Loucy (cell line): ENCODE data around the gene WDR54.

Experiments used
- H2AFZ ChIP-seq: fragments of 200-600 bp; sonication (generic); 2 replicates; pipeline ENCODE4 v1.6.0; 2016; ENCODE audit warnings: antibody characterized with exemption, mild to moderate bottlenecking, low read length, moderate library complexity
- H3F3A ChIP-seq: fragments of 200-600 bp; 2 replicates; pipeline ENCODE4 v1.6.0; 2016; ENCODE audit warnings: antibody characterized with exemption, low read depth, mild to moderate bottlenecking
- H3K27me3 ChIP-seq: fragments of 200-600 bp; sonication (generic); 2 replicates; pipeline ENCODE4 v1.6.1; 2014; ENCODE audit warnings: low read length, mild to moderate bottlenecking; ENCODE audit not compliant: insufficient read depth, poor library complexity, severe bottlenecking
- H3K36me3 ChIP-seq: fragments of 200-600 bp; sonication (generic); 2 replicates; pipeline ENCODE4 v1.6.1; 2016; ENCODE audit warnings: low read length; ENCODE audit not compliant: insufficient read depth
- H3K4me1 ChIP-seq: fragments of 200-600 bp; sonication (generic); 2 replicates; pipeline ENCODE4 v1.5.1; 2014; ENCODE audit warnings: low read length, mild to moderate bottlenecking; ENCODE audit not compliant: insufficient read depth, poor library complexity, severe bottlenecking
- H3K4me2 ChIP-seq: fragments of 200-600 bp; sonication (generic); 2 replicates; pipeline ENCODE4 v1.6.0; 2014; ENCODE audit warnings: antibody characterized with exemption, low read length, low read depth, mild to moderate bottlenecking; ENCODE audit not compliant: poor library complexity, severe bottlenecking
- H3K4me3 ChIP-seq: fragments of 200-600 bp; sonication (generic); 2 replicates; pipeline ENCODE4 v1.5.1; 2014; ENCODE audit warnings: low read length, mild to moderate bottlenecking, mixed read lengths; ENCODE audit not compliant: poor library complexity, severe bottlenecking
- H3K79me2 ChIP-seq: fragments of 200-600 bp; sonication (generic); 2 replicates; pipeline ENCODE4 v1.6.1; 2014; ENCODE audit warnings: low read length; ENCODE audit not compliant: insufficient read depth
- H3K9ac ChIP-seq: fragments of 200-600 bp; sonication (generic); 2 replicates; pipeline ENCODE4 v1.6.0; 2014; ENCODE audit warnings: mild to moderate bottlenecking, low read depth, low read length, moderate library complexity; ENCODE audit not compliant: poor library complexity, severe bottlenecking
- H3K9me2 ChIP-seq: fragments of 200-600 bp; sonication (generic); replicated peaks from 2 replicates; pipeline ENCODE4 v1.6.1; 2016; ENCODE audit warnings: low read depth, low read length, mixed read lengths
- H3K9me3 ChIP-seq: fragments of 200-600 bp; sonication (generic); 2 replicates; pipeline ENCODE4 v1.6.1; 2014; ENCODE audit warnings: mild to moderate bottlenecking, antibody characterized with exemption, low read length, low read depth; ENCODE audit not compliant: insufficient read depth
- H4K20me1 ChIP-seq: fragments of 200-600 bp; sonication (generic); 2 replicates; pipeline ENCODE4 v1.6.0; 2014; ENCODE audit warnings: antibody characterized with exemption, low read length, mild to moderate bottlenecking; ENCODE audit not compliant: insufficient read depth, poor library complexity, severe bottlenecking
- EZH2phosphoT487 ChIP-seq: fragments of 200-600 bp; IDR thresholded peaks from 2 replicates; pipeline ENCODE4 v1.6.1; 2018; ENCODE audit warnings: antibody characterized with exemption, mild to moderate bottlenecking, moderate library complexity, borderline replicate concordance
- TF ChIP-seq, protein P1 (sequence below): fragments of 200-600 bp; sonication (generic); conservative IDR thresholded peaks from 2 replicates; pipeline ENCODE4 v1.5.1; 2014; ENCODE audit warnings: mild to moderate bottlenecking, antibody characterized with exemption, low read length

WDR54 gene

DNA sequence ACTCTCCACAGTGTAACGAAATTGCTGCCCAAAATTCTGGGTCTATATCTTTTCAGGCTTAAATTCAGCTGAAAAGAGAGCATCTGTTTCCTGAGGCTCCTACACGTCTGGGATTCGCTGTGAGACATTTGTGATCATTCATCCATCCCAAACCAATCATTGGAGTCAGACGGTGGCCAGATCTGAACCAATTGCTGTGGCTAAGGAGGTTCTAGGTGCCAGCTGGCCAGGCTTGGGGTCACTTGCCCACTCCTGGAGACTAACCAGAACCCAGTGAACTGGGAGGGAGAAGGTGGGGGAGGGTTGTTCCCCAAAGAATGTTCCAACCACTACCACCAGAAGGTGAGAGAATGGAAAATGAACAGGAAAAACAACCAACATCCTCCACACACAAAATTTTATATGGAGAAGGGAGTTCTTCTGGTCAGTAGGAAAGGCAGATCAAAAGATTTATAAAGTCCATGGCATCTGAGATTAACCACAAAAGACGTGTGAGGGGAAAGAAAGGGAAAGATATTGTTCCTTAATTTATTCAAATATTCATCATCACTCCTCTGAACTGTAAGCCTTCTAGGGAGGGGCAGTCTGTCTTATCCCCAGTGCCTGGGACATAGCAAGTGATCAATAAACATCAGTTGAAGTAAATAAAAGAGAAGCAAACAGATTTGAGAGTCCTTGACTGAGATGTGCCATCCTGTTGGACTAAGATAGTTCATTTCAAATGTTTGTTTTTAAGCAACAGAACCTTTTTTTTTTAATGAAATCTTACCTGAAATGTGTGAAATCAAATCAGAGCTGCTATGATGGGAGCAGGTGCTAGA is 23.2 kb downstream of the WDR54 start:
- no peak overlapping the region for H3K4me3 ChIP-seq
- no peaks in the 10 kb centered on the region for H3K9me3 ChIP-seq
- no peaks in the 10 kb centered on the region for H3K9me2 ChIP-seq
- H3K79me2 ChIP-seq, result peaks cover 4% of the 10 kb centered on the region; the same call in 1 of the 2 replicates
- no peak overlapping the region for H3K9ac ChIP-seq
- no peaks in the 10 kb centered on the region for H3K27me3 ChIP-seq
- H3K4me2 ChIP-seq, result no peak overlapping the region
- H2AFZ ChIP-seq, result no peak overlapping the region
- H3K36me3 ChIP-seq, result no peaks in the 10 kb centered on the region
- no peaks in the 10 kb centered on the region for H4K20me1 ChIP-seq
- no peak for TF ChIP-seq EZH2phosphoT487
- TF ChIP-seq, protein P1, sequence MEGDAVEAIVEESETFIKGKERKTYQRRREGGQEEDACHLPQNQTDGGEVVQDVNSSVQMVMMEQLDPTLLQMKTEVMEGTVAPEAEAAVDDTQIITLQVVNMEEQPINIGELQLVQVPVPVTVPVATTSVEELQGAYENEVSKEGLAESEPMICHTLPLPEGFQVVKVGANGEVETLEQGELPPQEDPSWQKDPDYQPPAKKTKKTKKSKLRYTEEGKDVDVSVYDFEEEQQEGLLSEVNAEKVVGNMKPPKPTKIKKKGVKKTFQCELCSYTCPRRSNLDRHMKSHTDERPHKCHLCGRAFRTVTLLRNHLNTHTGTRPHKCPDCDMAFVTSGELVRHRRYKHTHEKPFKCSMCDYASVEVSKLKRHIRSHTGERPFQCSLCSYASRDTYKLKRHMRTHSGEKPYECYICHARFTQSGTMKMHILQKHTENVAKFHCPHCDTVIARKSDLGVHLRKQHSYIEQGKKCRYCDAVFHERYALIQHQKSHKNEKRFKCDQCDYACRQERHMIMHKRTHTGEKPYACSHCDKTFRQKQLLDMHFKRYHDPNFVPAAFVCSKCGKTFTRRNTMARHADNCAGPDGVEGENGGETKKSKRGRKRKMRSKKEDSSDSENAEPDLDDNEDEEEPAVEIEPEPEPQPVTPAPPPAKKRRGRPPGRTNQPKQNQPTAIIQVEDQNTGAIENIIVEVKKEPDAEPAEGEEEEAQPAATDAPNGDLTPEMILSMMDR, result no peak
- H3K4me1 ChIP-seq, result peaks cover 10% of the 10 kb centered on the region
- H3F3A ChIP-seq, result no peaks in the 10 kb centered on the region

DNA sequence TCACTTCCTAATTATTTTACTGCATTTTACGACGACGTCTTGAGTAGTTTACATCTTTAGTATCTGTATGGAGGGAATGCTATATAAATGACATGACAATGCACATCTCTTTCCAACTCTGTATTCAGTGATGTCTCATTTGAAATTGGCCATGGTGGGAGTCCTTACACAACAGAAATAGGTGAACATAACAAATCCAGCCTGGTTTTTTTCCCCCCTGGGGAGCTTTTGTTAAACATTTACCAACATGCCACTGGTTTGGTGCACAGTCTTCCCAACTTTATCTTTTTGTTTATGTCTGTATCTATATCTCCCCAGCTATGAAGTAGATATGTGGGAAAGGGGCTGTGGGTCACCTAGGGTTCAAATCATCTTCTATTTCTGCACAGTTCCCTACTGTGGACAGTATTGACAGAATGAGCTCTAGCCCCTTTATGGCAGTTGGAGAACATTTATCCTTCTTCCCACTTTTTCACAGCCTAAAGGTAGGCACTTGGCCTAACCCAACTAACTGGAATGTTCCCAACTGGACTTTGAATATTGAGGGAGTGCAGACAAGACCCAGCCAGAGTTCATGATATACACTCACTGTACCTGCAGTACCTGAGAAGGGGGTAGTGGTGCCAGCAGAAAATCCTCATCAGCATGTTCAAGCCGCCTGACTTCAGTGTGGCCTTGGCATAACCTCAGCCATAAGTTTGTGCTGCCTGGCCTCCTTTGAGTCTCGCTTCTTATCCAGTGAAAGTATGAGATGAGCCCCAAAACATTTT is 25.9 kb downstream of the WDR54 start:
- H3K9ac ChIP-seq, result no peak overlapping the region
- no peaks in the 10 kb centered on the region for H3K79me2 ChIP-seq
- H3K9me2 ChIP-seq, result no peaks in the 10 kb centered on the region
- TF ChIP-seq EZH2phosphoT487, result no peak
- TF ChIP-seq, protein P1, result no peak
- no peaks in the 10 kb centered on the region for H3K9me3 ChIP-seq
- no peak overlapping the region for H3K4me3 ChIP-seq
- H3K27me3 ChIP-seq, result no peaks in the 10 kb centered on the region
- H2AFZ ChIP-seq, result no peak overlapping the region
- no peak overlapping the region for H3K4me2 ChIP-seq
- H4K20me1 ChIP-seq, result no peaks in the 10 kb centered on the region
- no peaks in the 10 kb centered on the region for H3F3A ChIP-seq
- H3K4me1 ChIP-seq, result peaks cover 4% of the 10 kb centered on the region
- H3K36me3 ChIP-seq, result no peaks in the 10 kb centered on the region

DNA sequence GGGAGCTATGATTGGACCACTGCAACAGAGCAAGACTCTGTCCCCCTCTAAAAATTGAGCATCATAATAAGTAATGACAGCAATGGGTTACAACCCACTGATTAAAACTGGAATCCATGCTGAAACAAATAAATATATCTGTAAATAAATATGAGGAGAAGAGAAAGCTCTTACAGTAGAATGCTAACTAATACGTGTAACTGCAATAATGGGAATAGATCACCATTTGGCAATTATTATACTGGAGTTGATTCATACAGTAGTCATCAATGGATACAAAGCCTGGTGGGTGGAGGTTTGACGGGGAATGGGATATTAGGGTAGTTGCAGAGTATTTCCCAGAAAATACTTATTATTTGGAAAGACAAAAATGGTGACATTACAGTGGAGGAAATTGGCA is 27.2 kb downstream of the WDR54 start:
- TF ChIP-seq, protein P1, result no peak
- no peak for TF ChIP-seq EZH2phosphoT487
- no peak overlapping the region for H3K9ac ChIP-seq
- no peak overlapping the region for H2AFZ ChIP-seq

More for the DNA sequence above, 27.2 kb downstream of the WDR54 start:
- H3K27me3 ChIP-seq, result no peaks in the 10 kb centered on the region
- H3K9me3 ChIP-seq, result no peaks in the 10 kb centered on the region
- no peak overlapping the region for H3K4me3 ChIP-seq
- H4K20me1 ChIP-seq, result no peaks in the 10 kb centered on the region
- H3K9me2 ChIP-seq, result no peaks in the 10 kb centered on the region
- no peaks in the 10 kb centered on the region for H3F3A ChIP-seq
- H3K79me2 ChIP-seq, result no peaks in the 10 kb centered on the region
- no peaks in the 10 kb centered on the region for H3K36me3 ChIP-seq
- peaks cover 11% of the 10 kb centered on the region for H3K4me1 ChIP-seq
- H3K4me2 ChIP-seq, result no peak overlapping the region
